HUES6 (cell line): ENCODE measurements around the gene USH2A.

Experiments used
- H3K27ac ChIP-seq: 2 replicates; pipeline ENCODE4 v1.7.0; 2013; ENCODE audit warnings: low read depth, mild to moderate bottlenecking, low read length, inconsistent platforms
- H3K27me3 ChIP-seq: 2 replicates; pipeline ENCODE4 v1.6.1; 2013; ENCODE audit warnings: low read length; ENCODE audit not compliant: control insufficient read depth, insufficient read depth
- H3K36me3 ChIP-seq: 2 replicates; pipeline ENCODE4 v1.6.1; 2013; ENCODE audit warnings: low read length; ENCODE audit not compliant: control insufficient read depth, insufficient read depth
- H3K4me1 ChIP-seq: 2 replicates; pipeline ENCODE4 v1.6.1; 2013; ENCODE audit warnings: low read length; ENCODE audit not compliant: control insufficient read depth, insufficient read depth
- H3K4me3 ChIP-seq: 2 replicates; pipeline ENCODE4 v1.5.1; 2013; ENCODE audit warnings: low read depth, low read length
- H3K9ac ChIP-seq: one replicate; pipeline ENCODE4 v1.6.1; 2013; ENCODE audit warnings: mild to moderate bottlenecking, low read length
- H3K9me3 ChIP-seq: 2 replicates; pipeline ENCODE4 v1.6.1; 2013; ENCODE audit warnings: low read depth, low read length; ENCODE audit not compliant: control insufficient read depth, insufficient read depth

The USH2A gene

GRCh38 chr1:216207154-216207553 lies 216.1 kb downstream of the USH2A start:
- Histone ChIP-seq H3K27ac (no peak overlapping the region), H3K9ac (no peak overlapping the region)

GRCh38 chr1:216205176-216205575 lies 218.1 kb downstream of the USH2A start:
- H3K36me3 ChIP-seq, result no peaks in the 10 kb centered on the region
- no peaks in the 10 kb centered on the region for H3K9me3 ChIP-seq
- H3K4me1 ChIP-seq, result no peaks in the 10 kb centered on the region
- no peak overlapping the region for H3K27ac ChIP-seq
- no peak overlapping the region for H3K4me3 ChIP-seq
- H3K27me3 ChIP-seq, result no peaks in the 10 kb centered on the region
- H3K9ac ChIP-seq, result no peak overlapping the region

More at GRCh38 chr1:216207154-216207553, 216.1 kb downstream of the USH2A start:
- Histone ChIP-seq H3K4me1 (no peaks in the 10 kb centered on the region), H3K36me3 (no peaks in the 10 kb centered on the region), H3K27me3 (no peaks in the 10 kb centered on the region), H3K4me3 (no peak overlapping the region), H3K9me3 (no peaks in the 10 kb centered on the region)

GRCh38 chr1:216201946-216202345 lies 221.3 kb downstream of the USH2A start:
- H3K9me3 ChIP-seq, result no peaks in the 10 kb centered on the region
- H3K4me1 ChIP-seq, result no peaks in the 10 kb centered on the region
- no peak overlapping the region for H3K27ac ChIP-seq

GRCh38 chr1:216200941-216201340 lies 222.3 kb downstream of the USH2A start:
- H3K36me3 ChIP-seq, result no peaks in the 10 kb centered on the region
- H3K27ac ChIP-seq, result no peak overlapping the region
- no peaks in the 10 kb centered on the region for H3K4me1 ChIP-seq
- H3K9ac ChIP-seq, result no peak overlapping the region
- H3K4me3 ChIP-seq, result no peak overlapping the region
- H3K9me3 ChIP-seq, result no peaks in the 10 kb centered on the region
- H3K27me3 ChIP-seq, result no peaks in the 10 kb centered on the region

More at GRCh38 chr1:216201946-216202345, 221.3 kb downstream of the USH2A start:
- H3K9ac ChIP-seq, result no peak overlapping the region
- no peak overlapping the region for H3K4me3 ChIP-seq
- H3K36me3 ChIP-seq, result no peaks in the 10 kb centered on the region
- no peaks in the 10 kb centered on the region for H3K27me3 ChIP-seq

- Histone ChIP-seq H3K4me1 (no peaks in the 10 kb centered on the region; the same call in 1 of the 2 replicates), H3K36me3 (no peaks in the 10 kb centered on the region), H3K27me3 (no peaks in the 10 kb centered on the region), H3K9ac (no peak overlapping the region), H3K27ac (no peak overlapping the region), H3K4me3 (no peak overlapping the region), H3K9me3 (no peaks in the 10 kb centered on the region)
Measured at GRCh38 chr1:216194721-216195120, 228.5 kb downstream of the USH2A start.

- H3K9ac ChIP-seq, result no peak overlapping the region
- no peaks in the 10 kb centered on the region for H3K9me3 ChIP-seq
- no peak overlapping the region for H3K27ac ChIP-seq
- no peaks in the 10 kb centered on the region for H3K27me3 ChIP-seq
- no peak overlapping the region for H3K4me3 ChIP-seq
- no peaks in the 10 kb centered on the region for H3K36me3 ChIP-seq
- H3K4me1 ChIP-seq, result no peaks in the 10 kb centered on the region; the same call in 1 of the 2 replicates
Measured at GRCh38 chr1:216193839-216194443, 229.3 kb downstream of the USH2A start.

GRCh38 chr1:216190438-216190837 lies 232.8 kb downstream of the USH2A start:
- Histone ChIP-seq H3K27ac (no peak overlapping the region), H3K36me3 (no peaks in the 10 kb centered on the region), H3K4me3 (no peak overlapping the region), H3K9ac (no peak overlapping the region), H3K4me1 (peaks cover 5% of the 10 kb centered on the region), H3K9me3 (no peaks in the 10 kb centered on the region), H3K27me3 (no peaks in the 10 kb centered on the region)

GRCh38 chr1:216186816-216187215 lies 236.4 kb downstream of the USH2A start:
- Histone ChIP-seq H3K4me1 (peaks cover 36% of the 10 kb centered on the region), H3K9me3 (no peaks in the 10 kb centered on the region), H3K27ac (no peak overlapping the region), H3K9ac (no peak overlapping the region), H3K36me3 (no peaks in the 10 kb centered on the region), H3K27me3 (no peaks in the 10 kb centered on the region), H3K4me3 (no peak overlapping the region)

GRCh38 chr1:216186141-216186540 lies 237.1 kb downstream of the USH2A start:
- Histone ChIP-seq H3K4me1 (peaks cover 36% of the 10 kb centered on the region), H3K9ac (no peak overlapping the region), H3K27me3 (no peaks in the 10 kb centered on the region), H3K9me3 (no peaks in the 10 kb centered on the region), H3K27ac (no peak overlapping the region), H3K36me3 (no peaks in the 10 kb centered on the region), H3K4me3 (no peak overlapping the region)

GRCh38 chr1:216184126-216184680 lies 239.0 kb downstream of the USH2A start:
- Histone ChIP-seq H3K27ac (peak overlapping the region; percentile 69; the same call in 1 of the 2 replicates), H3K4me1 (peaks cover 36% of the 10 kb centered on the region), H3K36me3 (no peaks in the 10 kb centered on the region), H3K4me3 (no peak overlapping the region), H3K9ac (no peak overlapping the region), H3K27me3 (no peaks in the 10 kb centered on the region), H3K9me3 (no peaks in the 10 kb centered on the region)

- no peaks in the 10 kb centered on the region for H3K9me3 ChIP-seq
- peak overlapping the region; percentile 60 for H3K9ac ChIP-seq
- peak overlapping the region; percentile 21; the same call in 1 of the 2 replicates for H3K4me3 ChIP-seq
- peak overlapping the region; percentile 69; the same call in 1 of the 2 replicates for H3K27ac ChIP-seq
- no peaks in the 10 kb centered on the region for H3K36me3 ChIP-seq
- peaks cover 36% of the 10 kb centered on the region for H3K4me1 ChIP-seq
- no peaks in the 10 kb centered on the region for H3K27me3 ChIP-seq
Measured at GRCh38 chr1:216183454-216183853, 239.8 kb downstream of the USH2A start.
